SHP77 (cell line): ENCODE measurements around the gene KLF11.
"Not testable (repeated sequence)": the region's sequence is repeated elsewhere in the genome, so short reads cannot be mapped to it uniquely, and the experiment has no call there.

Experiments
- DNase-seq, 2 experiments: peaks; one replicate each; lab custom pipeline; 2025; lab: John Stamatoyannopoulos, UW

The KLF11 gene

DNA sequence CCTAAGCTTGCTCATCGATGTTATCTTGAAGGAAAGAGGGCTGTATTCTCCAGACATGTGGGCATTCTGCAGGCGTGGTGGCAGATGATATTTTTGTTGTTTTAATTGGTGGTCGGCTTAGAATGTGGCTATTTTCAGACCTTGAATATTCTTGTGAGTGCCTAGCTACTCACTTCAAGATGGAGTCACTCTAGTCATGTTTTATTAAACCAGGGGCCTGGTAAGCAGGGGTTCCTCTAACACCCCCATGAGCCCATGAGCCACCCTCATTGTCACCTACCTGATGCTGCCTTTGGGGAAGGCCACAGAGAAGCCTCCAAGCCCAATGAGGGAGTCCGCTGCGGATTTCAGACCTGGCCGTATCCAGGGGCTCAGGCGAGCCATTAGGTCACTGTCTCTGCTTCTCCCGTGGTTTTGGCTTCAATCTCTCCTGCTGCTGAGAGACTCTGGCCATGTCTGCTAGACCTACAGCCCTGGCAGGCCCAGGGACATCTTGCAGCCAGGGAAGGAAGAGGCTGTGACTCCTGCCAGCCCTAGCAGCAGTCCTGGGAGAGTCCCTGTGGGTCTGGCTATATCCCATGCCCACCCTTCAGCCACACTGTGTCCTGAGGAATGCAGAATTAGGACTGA, 16.3 kb upstream of the KLF11 start:
- no peak for DNase-seq

GRCh38 chr2:10027660-10028330, 15.6 kb upstream of the KLF11 start:
- DNase-seq: no peak

DNA sequence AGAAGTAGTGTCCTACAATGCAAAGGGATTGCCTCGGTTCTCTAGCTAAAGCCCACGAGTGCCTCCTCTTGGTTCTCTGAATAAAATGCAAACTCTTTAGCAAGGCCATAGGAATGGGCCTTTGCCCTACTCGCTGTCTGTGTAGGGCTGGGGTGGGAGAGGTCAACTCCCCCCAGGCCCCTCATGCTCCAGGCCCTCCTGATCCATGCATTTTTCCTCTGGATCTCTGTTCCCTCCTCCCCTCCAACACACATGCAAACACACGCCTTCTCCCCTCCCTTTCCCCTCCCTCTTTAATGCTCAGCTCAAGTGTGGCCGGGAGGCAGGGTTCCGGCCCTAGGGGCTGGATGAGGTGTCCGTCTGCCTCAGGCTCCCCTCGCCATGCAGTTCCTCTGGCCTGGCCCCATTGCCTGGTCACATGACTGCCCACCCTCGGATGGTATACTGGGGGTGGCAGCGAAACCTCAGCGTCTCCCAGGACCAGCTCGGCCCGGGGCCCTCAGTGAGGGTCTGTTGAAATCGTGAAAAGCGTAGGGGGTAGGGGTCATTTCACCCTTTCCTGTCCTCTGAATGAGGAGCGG, 14.9 kb upstream of the KLF11 start:
- DNase-seq: no peak

- DNase-seq: no peak
Observed at GRCh38 chr2:10028988-10029874, 14.1 kb upstream of the KLF11 start.

GRCh38 chr2:10029875-10030223, 13.5 kb upstream of the KLF11 start:
- DNase-seq: no peak

GRCh38 chr2:10030311-10030736, 13.0 kb upstream of the KLF11 start:
- peak; percentile 37 to 75 for DNase-seq

DNA sequence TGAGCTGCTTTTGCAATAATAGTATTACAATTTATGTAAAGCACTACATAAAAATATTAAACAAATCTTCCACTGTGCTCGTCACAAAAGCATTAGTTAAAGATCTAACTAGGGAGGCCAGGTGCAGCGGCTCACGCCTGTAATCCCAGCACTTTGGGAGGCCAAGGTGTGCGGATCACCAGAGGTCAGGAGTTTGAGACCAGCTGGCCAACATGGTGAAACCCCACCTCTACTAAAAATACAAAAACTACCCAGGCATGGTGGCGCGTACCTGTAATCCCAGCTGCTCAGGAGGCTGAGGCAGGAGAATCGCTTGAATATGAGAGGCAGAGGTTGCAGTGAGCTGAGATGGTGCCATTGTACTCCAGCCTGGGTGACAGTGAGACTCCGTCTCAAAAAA, 12.6 kb upstream of the KLF11 start:
- DNase-seq: not testable (repeated sequence)

GRCh38 chr2:10031886-10032745, 11.2 kb upstream of the KLF11 start:
- no peak for DNase-seq

DNA sequence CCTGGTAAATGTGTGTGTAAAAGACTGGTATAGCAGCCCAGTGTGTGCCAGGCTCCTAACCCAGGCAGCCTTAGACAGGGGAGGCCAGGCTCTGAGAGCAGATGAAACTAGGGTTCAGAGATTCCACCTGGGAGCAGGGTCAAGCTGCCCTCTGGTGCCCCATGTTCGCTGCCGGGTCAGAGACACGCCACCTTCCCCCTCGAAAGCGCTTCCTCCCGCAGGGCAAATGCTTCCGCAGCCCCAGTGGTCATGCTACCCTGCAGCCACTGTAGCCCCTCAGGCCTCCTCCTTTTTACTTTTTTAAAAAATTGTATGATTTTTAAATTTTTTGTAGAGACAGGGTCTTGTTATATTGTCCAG, 10.6 kb upstream of the KLF11 start:
- no peak for DNase-seq

- no peak for DNase-seq
Observed at GRCh38 chr2:10033251-10034006, 9.9 kb upstream of the KLF11 start.

- DNase-seq: no peak
Observed at GRCh38 chr2:10034333-10035052, 8.9 kb upstream of the KLF11 start.

- DNase-seq: no peak
Observed at GRCh38 chr2:10035053-10035422, 8.3 kb upstream of the KLF11 start.

DNA sequence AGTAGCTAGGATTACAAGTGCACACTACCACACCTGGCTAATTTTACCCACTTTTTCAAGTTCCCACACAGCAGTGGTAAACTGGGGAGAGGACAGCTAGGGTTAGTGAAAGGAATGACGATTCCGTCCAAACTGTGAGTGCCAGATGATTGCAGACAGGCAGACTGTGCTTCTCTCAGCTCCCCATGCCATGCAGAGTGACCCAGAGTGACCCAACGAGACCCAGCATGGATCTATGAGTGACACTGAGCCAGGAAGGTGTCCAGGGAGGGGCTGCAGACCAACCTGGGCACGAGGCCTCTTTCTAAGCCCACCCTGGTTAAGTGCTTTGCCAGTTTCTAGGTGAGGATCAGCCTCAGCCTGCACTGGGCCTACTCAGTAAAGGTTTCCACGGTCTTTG, 7.7 kb upstream of the KLF11 start:
- DNase-seq: no peak

DNA sequence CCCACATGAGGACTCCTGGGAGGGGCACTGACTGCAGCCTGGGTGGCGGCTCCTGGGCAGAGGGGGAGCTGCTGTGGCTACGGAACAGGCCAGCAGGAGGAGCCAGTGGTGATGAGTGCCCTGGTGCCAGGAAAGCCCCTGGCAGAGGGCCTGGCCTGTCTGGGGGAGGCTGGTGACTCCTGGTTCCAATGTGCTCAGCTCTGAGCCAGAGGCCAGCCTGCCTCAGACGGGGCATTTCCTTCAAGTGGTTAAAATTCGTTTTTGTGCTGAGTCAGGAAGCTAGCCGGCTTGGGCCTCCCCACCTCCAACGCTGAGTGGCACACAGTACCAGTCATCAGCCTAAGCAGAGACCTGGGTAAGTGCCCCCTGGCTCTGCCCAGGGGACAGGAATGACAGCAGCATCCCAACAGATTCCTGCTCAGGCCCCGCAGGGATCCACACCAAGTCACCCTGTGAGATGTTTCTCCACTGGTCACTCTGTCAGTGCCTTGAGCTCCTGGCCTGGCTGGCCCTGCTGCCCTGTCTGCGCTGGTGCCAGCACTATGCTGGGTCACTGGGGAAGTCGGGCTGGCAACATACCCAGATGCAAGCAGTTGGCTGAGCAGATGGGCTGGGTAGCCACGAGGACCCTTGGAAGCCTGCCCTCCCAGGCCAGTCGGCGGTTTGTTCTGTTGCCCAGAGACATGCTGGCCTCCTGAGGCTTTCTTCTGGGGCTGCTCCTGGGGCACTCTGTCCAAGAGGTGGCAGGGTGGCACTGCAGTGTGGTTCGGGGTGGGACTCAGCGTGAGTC, 7.1 kb upstream of the KLF11 start:
- no peak for DNase-seq

DNA sequence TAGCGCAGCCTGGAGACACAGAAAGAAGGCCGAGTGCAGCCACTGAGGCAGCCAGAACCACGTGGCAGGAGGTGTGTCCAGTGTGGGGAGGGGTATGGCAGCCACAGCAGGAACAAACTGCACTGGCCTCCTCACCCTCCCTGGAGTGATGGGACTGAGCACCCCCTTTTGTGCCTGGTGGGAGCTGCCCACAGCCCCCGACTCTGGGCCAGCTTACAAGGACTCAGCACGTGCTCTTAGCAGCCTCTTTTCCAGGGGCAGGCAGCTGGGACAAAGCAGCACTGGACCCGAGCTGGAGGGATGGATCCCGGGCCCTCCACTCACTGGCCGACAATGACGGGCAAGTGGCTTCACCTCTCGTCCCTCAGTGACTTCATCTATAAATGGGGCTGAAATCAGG, 5.2 kb upstream of the KLF11 start:
- no peak for DNase-seq

DNA sequence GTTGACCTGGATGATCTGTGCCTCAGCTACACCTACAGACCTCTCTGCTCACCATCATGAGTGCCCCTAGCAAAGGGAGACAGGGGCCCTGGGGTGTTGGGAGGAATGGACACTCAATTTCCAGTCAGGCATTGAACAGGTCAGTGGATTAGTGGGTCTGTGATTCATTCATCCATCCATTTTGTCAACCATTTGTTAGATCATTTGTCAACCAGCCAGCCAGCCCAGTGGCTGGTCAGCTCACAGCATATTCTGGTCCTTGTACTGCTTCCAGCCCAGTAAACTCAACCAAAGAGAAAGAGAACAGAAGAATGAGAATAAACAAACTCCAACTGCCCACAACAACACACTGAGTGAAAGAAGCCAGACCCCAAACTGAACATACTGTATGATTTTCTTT, 4.6 kb upstream of the KLF11 start:
- no peak for DNase-seq

DNA sequence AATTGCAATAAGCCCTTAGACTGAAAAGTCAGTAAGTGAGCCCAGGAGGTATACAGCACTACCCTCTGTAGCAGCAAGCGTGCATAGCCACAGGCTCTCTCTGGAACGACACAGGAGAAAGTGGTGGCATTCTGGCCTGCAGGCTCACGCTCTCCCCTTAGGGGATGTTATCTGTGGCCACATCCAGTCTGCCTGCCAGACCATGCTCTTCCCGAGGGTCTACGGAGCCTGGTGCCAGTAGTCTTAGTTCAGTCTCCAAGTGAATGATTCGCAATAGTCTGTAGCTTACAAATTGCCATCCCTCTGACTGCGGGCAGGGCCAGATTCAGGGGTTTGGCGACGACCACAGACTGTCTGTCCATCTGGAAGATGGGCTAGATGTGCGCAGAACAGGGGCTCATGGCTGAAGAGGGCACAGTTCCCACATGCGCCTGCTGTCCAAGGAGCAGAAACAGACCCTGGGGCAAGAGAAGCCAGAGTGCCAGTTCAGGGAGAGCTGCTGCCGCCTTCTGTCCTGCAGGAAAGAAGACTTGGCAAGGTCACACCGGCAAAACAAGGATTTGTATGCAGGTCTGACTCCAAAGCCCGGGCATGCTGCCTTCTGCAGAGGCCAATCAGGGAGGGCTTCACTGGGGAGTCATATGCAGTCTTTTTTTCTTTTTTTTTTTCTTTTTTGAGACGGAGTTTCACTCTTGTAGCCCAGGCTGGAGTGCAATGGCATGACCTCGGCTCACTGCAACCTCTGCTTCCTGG, 3.5 kb upstream of the KLF11 start:
- no peak for DNase-seq

DNA sequence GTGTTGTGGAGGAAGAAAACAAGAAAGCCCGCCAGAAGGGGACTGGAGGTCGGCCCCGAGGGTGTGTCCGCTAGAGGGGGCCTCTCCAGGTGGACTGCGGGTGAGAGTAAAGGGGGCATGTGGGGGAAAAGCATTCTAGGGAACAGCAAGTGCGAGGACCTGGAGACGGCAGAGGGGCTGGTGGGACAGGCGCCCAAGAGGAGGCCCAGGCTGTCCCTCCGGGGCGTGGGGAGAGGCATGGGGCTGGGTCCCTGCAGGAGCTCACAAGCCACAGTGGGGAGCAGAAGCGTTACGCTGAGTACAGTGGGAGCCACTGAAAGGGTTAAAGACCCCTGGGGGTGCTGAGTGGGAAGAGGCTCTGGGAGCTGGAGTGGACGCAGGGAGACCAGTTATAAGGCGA, 1.6 kb upstream of the KLF11 start:
- DNase-seq: no peak
